SK-N-DZ (cell line): ENCODE data around the gene OR5A2. TPM values are rescaled to one million over a fixed set of nuclear protein-coding genes. Genes with fewer than 3 reads are reported as not detected.
"Not testable (repeated sequence)": the region's sequence is repeated elsewhere in the genome, so short reads cannot be mapped to it uniquely, and the experiment has no call there.

ENCODE experiments used
- DNase-seq: peaks from one replicate; pipeline ENCODE4 v3.0.0-alpha.2; 2015; ENCODE audit warnings: low spot score
- polyA plus RNA-seq, 2 experiments: library from polyadenylated mRNA; depleted of rRNA; stranded (reverse); fragments of >200 nt; gene quantifications; 2 replicates each; pipeline ENCODE4 v1.2.3, GENCODE V29; 2014

OR5A2 gene, protein sequence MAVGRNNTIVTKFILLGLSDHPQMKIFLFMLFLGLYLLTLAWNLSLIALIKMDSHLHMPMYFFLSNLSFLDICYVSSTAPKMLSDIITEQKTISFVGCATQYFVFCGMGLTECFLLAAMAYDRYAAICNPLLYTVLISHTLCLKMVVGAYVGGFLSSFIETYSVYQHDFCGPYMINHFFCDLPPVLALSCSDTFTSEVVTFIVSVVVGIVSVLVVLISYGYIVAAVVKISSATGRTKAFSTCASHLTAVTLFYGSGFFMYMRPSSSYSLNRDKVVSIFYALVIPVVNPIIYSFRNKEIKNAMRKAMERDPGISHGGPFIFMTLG
- not detected in 2 replicates for polyA plus RNA-seq (2014; cell fraction: cytosol; rRNA removed)
- polyA plus RNA-seq (2014; cell fraction: nucleus; rRNA removed): not detected in 2 replicates

- no peak for DNase-seq
Measured at GRCh38 chr11:59426361-59427067, at the start of gene OR5A2. TSS of gene OR5A2 (minus strand) at chr11:59426413. CDS start at chr11:59422953, 3,460 bp downstream.

- no peak for DNase-seq
Measured at GRCh38 chr11:59475176-59475575, 49.0 kb upstream of the OR5A2 start.

GRCh38 chr11:59473015-59473414 is 46.8 kb upstream of the OR5A2 start, which contains the start of gene OR4D10:
TSS of gene OR4D10 (plus strand) at chr11:59473315. CDS start at chr11:59477430, 4,115 bp downstream.
- no peak for DNase-seq

- no peak for DNase-seq
Measured at GRCh38 chr11:59463190-59463641, 37.0 kb upstream of the OR5A2 start.

- DNase-seq: no peak
Measured at GRCh38 chr11:59459916-59460315, 33.7 kb upstream of the OR5A2 start.

- no peak for DNase-seq
Measured at GRCh38 chr11:59456661-59457060, 30.4 kb upstream of the OR5A2 start, which contains the start of gene OR4D6. TSS of gene OR4D6 (plus strand) at chr11:59456961. CDS start at chr11:59456961, 0 bp downstream.

DNA sequence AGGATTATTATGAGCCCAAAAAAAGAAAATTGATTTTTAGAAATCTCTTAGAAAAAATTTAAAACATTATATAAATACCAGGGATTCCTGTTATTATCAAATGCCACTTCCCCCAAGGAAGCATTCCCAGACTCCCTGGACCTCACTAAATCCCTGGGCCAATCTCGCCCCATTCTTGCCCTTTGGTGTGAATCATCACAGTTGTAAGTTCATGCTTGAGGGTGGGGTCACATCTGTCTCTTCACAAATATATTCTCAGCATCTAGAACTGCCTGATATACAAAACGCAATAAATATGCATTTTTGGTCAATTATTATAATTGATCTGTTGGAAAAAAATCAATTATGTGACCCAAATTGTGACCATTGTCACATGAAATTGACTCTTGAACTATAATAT is 22.3 kb upstream of the OR5A2 start:
- no peak for DNase-seq

- DNase-seq: not testable (repeated sequence)
Measured at GRCh38 chr11:59445624-59446023, 19.4 kb upstream of the OR5A2 start.

DNA sequence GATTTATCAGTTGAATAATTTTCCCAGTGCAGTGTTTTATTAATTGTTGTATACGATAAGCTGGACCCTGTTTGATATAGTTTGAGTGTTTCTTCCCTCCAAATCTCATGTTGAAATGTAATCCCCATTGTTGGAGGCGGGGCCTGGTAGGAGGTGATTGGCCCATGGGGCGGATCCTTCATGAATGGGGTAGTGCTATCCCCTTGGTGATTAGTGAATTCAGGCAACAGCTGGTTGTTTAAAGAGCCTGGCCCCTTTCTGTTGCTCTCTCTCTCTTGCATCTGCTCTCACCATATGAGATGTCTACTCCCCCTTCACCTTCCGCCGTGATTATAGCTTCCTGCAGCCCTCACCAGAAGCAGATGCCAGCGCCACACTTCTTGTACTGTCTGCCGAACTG is 11.6 kb upstream of the OR5A2 start:
- DNase-seq: no peak

- DNase-seq: no peak
Measured at GRCh38 chr11:59436169-59436568, 10.0 kb upstream of the OR5A2 start, which contains the start of gene OR5A1. TSS of gene OR5A1 (plus strand) at chr11:59436469. CDS start at chr11:59443169, 6,700 bp downstream.

- peak; percentile 34 for DNase-seq
Measured at GRCh38 chr11:59429924-59430516, 3.8 kb upstream of the OR5A2 start.

GRCh38 chr11:59427068-59427382 is 812 bp upstream of the OR5A2 start:
- DNase-seq: no peak

DNA sequence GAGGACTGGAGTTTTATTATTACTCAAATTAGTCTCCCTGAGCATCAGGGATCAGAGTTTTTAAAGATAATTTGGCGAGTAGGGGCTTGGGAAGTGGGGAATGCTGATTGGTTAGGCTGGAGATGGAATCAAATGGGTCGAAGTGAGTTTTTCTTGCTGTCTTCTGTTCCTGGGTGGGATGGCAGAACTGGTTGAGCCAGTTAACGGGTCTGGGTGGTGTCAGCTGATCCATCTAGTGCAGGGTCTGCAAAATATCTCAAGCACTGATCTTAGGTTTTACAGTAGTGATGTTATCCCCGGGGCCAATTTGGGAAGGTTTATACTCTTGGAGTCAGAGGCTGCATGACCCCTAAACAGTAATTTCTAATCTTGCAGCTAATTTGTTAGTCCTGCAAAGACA is 1.1 kb downstream of the OR5A2 start:
- DNase-seq: no peak

GRCh38 chr11:59423835-59424234 is 2.4 kb downstream of the OR5A2 start:
- no peak for DNase-seq

DNA sequence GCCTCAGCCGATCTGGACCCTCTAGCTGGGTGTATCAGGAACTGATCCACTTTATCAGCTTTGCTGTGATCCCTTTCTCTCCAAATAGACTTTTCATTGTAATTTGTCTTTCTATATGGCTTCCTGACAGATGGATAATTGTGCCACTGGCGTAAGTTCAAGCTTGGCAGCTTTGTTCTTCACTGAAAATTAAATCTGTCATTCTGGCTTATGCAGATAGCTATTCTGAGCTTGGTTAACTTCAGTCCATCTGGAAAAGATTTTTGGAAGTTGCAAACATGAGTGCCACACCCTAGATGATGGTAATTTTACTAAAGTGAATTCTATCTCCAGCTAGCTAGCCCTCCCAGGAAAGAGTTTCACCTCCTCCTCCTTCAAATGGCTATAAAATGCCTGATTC is 8.1 kb downstream of the OR5A2 start:
- no peak for DNase-seq

GRCh38 chr11:59417023-59417422 is 9.2 kb downstream of the OR5A2 start:
- no peak for DNase-seq

- DNase-seq: no peak
Measured at GRCh38 chr11:59416613-59417012, 9.6 kb downstream of the OR5A2 start.

DNA sequence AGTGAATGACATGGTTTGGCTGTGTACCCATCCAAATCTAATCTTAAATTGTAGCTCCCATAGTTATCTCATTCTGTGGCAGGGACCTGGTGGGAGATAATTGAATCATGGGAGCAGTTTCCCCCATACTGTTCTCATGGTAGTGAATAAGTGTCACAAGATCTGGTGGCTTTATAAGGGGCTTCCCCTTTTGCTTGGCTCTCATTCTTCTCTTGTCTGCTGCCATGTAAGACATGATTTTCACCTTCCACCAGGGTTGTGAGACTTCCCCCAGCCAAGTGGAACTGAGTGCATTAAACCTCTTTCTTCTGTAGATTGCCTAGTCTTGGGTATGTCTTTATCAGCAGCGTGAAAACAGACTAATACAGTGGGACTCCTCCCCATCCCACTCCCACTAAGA is 11.1 kb downstream of the OR5A2 start:
- DNase-seq: no peak

DNA sequence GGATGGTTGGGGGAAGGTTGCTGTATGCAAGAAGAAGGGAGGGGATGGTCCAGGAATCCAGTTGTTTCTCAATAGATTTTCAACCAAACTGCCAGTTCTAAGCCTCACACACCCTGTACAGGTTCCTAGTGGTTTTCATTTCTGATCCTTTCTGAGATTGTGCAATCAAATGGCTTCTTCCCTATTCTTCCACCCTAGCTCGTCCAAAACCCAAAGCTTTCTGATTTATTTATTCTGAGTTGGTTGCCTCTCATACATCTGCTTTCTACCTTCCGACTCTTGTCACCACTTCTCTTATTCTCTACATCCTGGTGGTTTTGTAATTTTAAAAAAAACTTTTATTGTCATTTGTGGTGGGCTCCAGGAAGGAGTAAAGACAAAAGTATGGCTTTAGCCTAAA is 12.6 kb downstream of the OR5A2 start:
- DNase-seq: no peak

GRCh38 chr11:59403546-59403945 is 22.7 kb downstream of the OR5A2 start:
- no peak for DNase-seq

DNA sequence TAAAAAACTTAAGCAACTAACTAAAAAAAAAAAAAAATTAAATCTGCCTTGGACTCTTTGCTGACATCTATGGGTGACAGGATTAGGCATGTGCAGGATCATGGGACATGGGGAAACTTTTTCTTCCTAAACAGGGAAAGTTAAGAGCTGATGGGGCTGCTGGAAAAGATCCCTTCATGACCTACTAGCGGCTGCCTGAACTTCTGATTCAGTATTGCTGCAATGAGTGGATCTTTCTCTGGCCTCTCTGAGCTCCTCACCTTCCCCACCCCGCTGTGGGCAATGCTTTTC is 25.0 kb downstream of the OR5A2 start:
- DNase-seq: no peak

GRCh38 chr11:59400461-59401261 is 25.6 kb downstream of the OR5A2 start:
- no peak for DNase-seq
